Suprapubic skin (tissue), 4 donors: Measurements from ENCODE around the gene NDUFAF2. TPM values are rescaled to one million over a fixed set of nuclear protein-coding genes. Genes with fewer than 3 reads are reported as not detected.

ENCODE experiments used
- DNase-seq, 2 donors: peaks; one replicate each; pipeline ENCODE4 v3.0.0-alpha.2; 2019; ENCODE audit warnings: low spot score in 2 of 2
- H3K27ac ChIP-seq: fragments of 200-600 bp; sonication (generic); one replicate; pipeline ENCODE4 v1.5.1; 2019
- H3K27me3 ChIP-seq: fragments of 200-600 bp; sonication (generic); one replicate; pipeline ENCODE4 v1.5.1; 2019
- H3K36me3 ChIP-seq: fragments of 200-600 bp; sonication (generic); one replicate; pipeline ENCODE4 v1.5.1; 2019
- H3K4me1 ChIP-seq: fragments of 200-600 bp; sonication (generic); one replicate; pipeline ENCODE4 v1.5.1; 2019
- H3K4me3 ChIP-seq: fragments of 200-600 bp; sonication (generic); one replicate; pipeline ENCODE4 v1.5.1; 2019; ENCODE audit warnings: mild to moderate bottlenecking
- H3K9me3 ChIP-seq: fragments of 200-600 bp; sonication (generic); one replicate; pipeline ENCODE4 v1.5.1; 2019
- CTCF ChIP-seq, 2 donors: fragments of 200-600 bp in 1 of 2; fragments of 450-650 bp in 1 of 2; sonication (generic) in 1 of 2; IDR thresholded peaks; one replicate each; pipeline ENCODE4 v1.5.1; 2016 to 2019; ENCODE audit warnings: antibody characterized with exemption in 2 of 2, mild to moderate bottlenecking in 1 of 2, moderate library complexity in 1 of 2
- EP300 ChIP-seq: sonication (generic); formaldehyde crosslinking; IDR thresholded peaks from one replicate; pipeline ENCODE4 v1.6.1; 2017; ENCODE audit warnings: antibody characterized with exemption
- POLR2A ChIP-seq, 2 donors: fragments of 450-650 bp; IDR thresholded peaks; one replicate each; pipeline ENCODE4 v1.6.1; 2017; ENCODE audit warnings: antibody characterized with exemption in 2 of 2, mild to moderate bottlenecking in 2 of 2, moderate library complexity in 2 of 2
- POLR2AphosphoS5 ChIP-seq, 3 donors: sonication (generic); formaldehyde crosslinking; IDR thresholded peaks; one replicate each; pipeline ENCODE4 v1.6.1; 2017; ENCODE audit warnings: antibody characterized with exemption in 3 of 3
- WGBS: methylation state at CpG from one replicate; pipeline ENCODE4 v1.1.5; 2018; 5-methylcytosine and 5-hydroxymethylcytosine counted together
- total RNA-seq, 4 donors: library from RNA; depleted of rRNA; stranded (reverse); fragments of >200 nt; gene quantifications; one replicate each; pipeline ENCODE4 v1.1.0, GENCODE V29; 2016

NDUFAF2 gene
- total RNA-seq, 4 donors from 2014 or later, result 15.6 to 20.4 (median 17.5) TPM

- Histone ChIP-seq H3K36me3 (no peaks in the 10 kb centered on the region), H3K27ac (no peak overlapping the region), H3K4me3 (no peak overlapping the region), H3K27me3 (no peaks in the 10 kb centered on the region), H3K4me1 (peaks cover 7% of the 10 kb centered on the region), H3K9me3 (no peaks in the 10 kb centered on the region)
- no peak for DNase-seq
- 74% methylated on average over 5 of the region's 5 CpGs for WGBS
- TF ChIP-seq POLR2A (IDR thresholded peaks at IDR 0.05) (no peak), CTCF (IDR thresholded peaks at IDR 0.05) (no peak), EP300 (no peak), POLR2AphosphoS5 (IDR thresholded peaks at IDR 0.05) (no peak)
These were observed 65.8 kb downstream of the NDUFAF2 start for GRCh38 chr5:61010467-61011454.

- H3K4me3 ChIP-seq, result no peak overlapping the region
- no peak for DNase-seq
- no peaks in the 10 kb centered on the region for H3K9me3 ChIP-seq
- no peak overlapping the region for H3K27ac ChIP-seq
- 55% methylated on average over 2 of the region's 2 CpGs for WGBS
- H3K27me3 ChIP-seq, result no peaks in the 10 kb centered on the region
- peaks cover 7% of the 10 kb centered on the region for H3K4me1 ChIP-seq
- no peaks in the 10 kb centered on the region for H3K36me3 ChIP-seq
- no peak for TF ChIP-seq EP300
- TF ChIP-seq POLR2A (IDR thresholded peaks at IDR 0.05), result no peak
- TF ChIP-seq POLR2AphosphoS5 (IDR thresholded peaks at IDR 0.05), result no peak
- no peak for TF ChIP-seq CTCF (IDR thresholded peaks at IDR 0.05)
These were observed 73.1 kb downstream of the NDUFAF2 start for GRCh38 chr5:61018062-61018461.

- Histone ChIP-seq H3K4me3 (no peak overlapping the region), H3K4me1 (peaks cover 4% of the 10 kb centered on the region), H3K9me3 (no peaks in the 10 kb centered on the region), H3K27ac (no peak overlapping the region), H3K27me3 (no peaks in the 10 kb centered on the region), H3K36me3 (no peaks in the 10 kb centered on the region)
- 95% methylated on average over 1 of the region's 1 CpG for WGBS
- TF ChIP-seq POLR2AphosphoS5 (IDR thresholded peaks at IDR 0.05), result no peak
- TF ChIP-seq POLR2A (IDR thresholded peaks at IDR 0.05), result no peak
- TF ChIP-seq EP300, result no peak
- DNase-seq, result no peak
These were observed 74.6 kb downstream of the NDUFAF2 start for GRCh38 chr5:61019642-61020041.

GRCh38 chr5:61020415-61020814 lies 75.4 kb downstream of the NDUFAF2 start:
- TF ChIP-seq CTCF (IDR thresholded peaks at IDR 0.05) (no peak), POLR2A (IDR thresholded peaks at IDR 0.05) (no peak), POLR2AphosphoS5 (IDR thresholded peaks at IDR 0.05) (no peak), EP300 (no peak)
- H3K36me3 ChIP-seq, result no peaks in the 10 kb centered on the region
- H3K9me3 ChIP-seq, result no peaks in the 10 kb centered on the region
- WGBS, result 81% methylated on average over 3 of the region's 3 CpGs
- H3K27ac ChIP-seq, result no peak overlapping the region
- H3K27me3 ChIP-seq, result no peaks in the 10 kb centered on the region
- no peaks in the 10 kb centered on the region for H3K4me1 ChIP-seq
- DNase-seq, result no peak
- no peak overlapping the region for H3K4me3 ChIP-seq

GRCh38 chr5:61023131-61023530 lies 78.1 kb downstream of the NDUFAF2 start:
- Histone ChIP-seq H3K9me3 (no peaks in the 10 kb centered on the region), H3K4me1 (no peaks in the 10 kb centered on the region), H3K36me3 (no peaks in the 10 kb centered on the region), H3K4me3 (no peak overlapping the region), H3K27me3 (no peaks in the 10 kb centered on the region), H3K27ac (no peak overlapping the region)
- TF ChIP-seq CTCF (IDR thresholded peaks at IDR 0.05) (no peak), EP300 (no peak), POLR2AphosphoS5 (IDR thresholded peaks at IDR 0.05) (no peak), POLR2A (IDR thresholded peaks at IDR 0.05) (no peak)
- DNase-seq, result no peak
- WGBS, result 71% methylated on average over 1 of the region's 1 CpG
